ENCODE measurements around the gene MCAT. TPM values are rescaled to one million over a fixed set of nuclear protein-coding genes. Genes with fewer than 3 reads are reported as not detected.

The MCAT gene
- total RNA-seq, 3 donors from 2014 or later = 18.6 to 31.1 (median 26.2) TPM

DNA sequence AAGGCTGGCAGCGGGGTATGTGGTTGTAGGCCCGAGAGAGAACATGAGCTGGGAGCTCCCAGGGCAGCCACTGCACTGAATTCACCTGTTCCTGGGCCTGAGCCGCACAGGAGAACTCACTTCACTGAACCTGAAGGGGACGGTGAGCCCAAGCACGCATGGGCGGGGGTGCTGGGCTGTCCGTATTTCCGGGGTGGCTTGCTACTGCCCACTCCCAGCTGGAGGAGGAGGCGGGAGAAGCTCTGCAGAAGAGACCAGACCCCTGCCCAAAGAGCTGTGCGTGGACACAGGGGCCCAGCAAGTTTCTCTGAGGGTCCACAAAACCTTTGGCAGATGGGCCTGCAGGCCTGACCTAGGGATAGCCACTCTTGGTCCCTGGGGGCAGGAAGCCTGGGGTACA lies 38.9 kb upstream of the MCAT start:
- Histone ChIP-seq H3K36me3 (no peaks in the 10 kb centered on the region), H3K4me1 (no peaks in the 10 kb centered on the region), H3K27me3 (no peaks in the 10 kb centered on the region), H3K27ac (no peak overlapping the region), H3K9me3 (no peaks in the 10 kb centered on the region), H3K4me3 (no peak overlapping the region)
- intact Hi-C loops (cut with DNase I; ENCODE audit: low total_unique reads) = no loop called here
- TF ChIP-seq POLR2A (IDR thresholded peaks at IDR 0.05) (no peak), POLR2AphosphoS5 (IDR thresholded peaks at IDR 0.05) (no peak)
- TF ChIP-seq, protein P1, sequence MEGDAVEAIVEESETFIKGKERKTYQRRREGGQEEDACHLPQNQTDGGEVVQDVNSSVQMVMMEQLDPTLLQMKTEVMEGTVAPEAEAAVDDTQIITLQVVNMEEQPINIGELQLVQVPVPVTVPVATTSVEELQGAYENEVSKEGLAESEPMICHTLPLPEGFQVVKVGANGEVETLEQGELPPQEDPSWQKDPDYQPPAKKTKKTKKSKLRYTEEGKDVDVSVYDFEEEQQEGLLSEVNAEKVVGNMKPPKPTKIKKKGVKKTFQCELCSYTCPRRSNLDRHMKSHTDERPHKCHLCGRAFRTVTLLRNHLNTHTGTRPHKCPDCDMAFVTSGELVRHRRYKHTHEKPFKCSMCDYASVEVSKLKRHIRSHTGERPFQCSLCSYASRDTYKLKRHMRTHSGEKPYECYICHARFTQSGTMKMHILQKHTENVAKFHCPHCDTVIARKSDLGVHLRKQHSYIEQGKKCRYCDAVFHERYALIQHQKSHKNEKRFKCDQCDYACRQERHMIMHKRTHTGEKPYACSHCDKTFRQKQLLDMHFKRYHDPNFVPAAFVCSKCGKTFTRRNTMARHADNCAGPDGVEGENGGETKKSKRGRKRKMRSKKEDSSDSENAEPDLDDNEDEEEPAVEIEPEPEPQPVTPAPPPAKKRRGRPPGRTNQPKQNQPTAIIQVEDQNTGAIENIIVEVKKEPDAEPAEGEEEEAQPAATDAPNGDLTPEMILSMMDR (IDR thresholded peaks at IDR 0.05) = no peak
- no peak for DNase-seq (ENCODE audit: low spot score in 2 of 2)

DNA sequence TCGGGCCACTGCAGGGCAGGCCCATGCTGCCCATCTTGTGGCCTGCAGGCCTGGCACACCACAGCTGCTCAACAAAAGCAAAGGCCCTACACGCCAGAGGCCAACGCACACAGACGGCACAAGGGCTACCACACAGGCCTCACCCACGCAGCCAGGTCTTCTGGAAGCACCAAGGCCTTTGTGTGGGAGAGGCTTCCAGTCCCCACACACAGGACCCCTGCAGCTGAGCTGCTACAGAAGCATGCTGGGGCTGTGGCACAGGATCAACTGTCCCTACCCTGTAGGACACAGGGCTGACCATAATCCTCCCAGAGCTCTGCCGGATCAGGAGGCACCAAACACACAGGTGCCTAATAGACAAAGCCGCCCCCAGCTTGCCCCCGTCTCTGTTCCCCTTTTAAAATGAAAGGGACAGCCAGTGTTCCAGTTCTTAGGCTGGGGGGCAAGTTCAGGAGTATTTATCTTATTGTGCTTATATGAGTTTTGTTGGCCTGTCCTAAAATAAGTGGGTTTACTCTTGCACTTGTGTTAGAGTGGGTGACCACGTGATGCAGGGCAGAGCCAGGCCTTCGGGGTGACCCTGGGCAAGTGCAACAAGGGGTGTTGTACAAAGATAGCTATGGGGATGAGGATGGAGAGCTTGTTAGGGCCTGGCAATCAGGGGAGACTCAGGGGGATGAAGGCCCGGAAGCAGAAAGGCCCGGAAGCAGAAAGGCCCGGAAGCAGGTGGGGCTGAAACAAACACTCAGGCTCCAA lies 38.3 kb upstream of the MCAT start:
- Histone ChIP-seq H3K36me3 (no peaks in the 10 kb centered on the region), H3K27ac (no peak overlapping the region), H3K27me3 (no peaks in the 10 kb centered on the region), H3K4me1 (no peaks in the 10 kb centered on the region), H3K4me3 (no peak overlapping the region), H3K9me3 (no peaks in the 10 kb centered on the region)
- TF ChIP-seq POLR2A (IDR thresholded peaks at IDR 0.05) (no peak), POLR2AphosphoS5 (IDR thresholded peaks at IDR 0.05) (no peak)
- TF ChIP-seq, protein P1 (IDR thresholded peaks at IDR 0.05) = no peak
- intact Hi-C loops (cut with DNase I; ENCODE audit: low total_unique reads) = no loop called here
- no peak for DNase-seq (ENCODE audit: low spot score in 2 of 2)

DNA sequence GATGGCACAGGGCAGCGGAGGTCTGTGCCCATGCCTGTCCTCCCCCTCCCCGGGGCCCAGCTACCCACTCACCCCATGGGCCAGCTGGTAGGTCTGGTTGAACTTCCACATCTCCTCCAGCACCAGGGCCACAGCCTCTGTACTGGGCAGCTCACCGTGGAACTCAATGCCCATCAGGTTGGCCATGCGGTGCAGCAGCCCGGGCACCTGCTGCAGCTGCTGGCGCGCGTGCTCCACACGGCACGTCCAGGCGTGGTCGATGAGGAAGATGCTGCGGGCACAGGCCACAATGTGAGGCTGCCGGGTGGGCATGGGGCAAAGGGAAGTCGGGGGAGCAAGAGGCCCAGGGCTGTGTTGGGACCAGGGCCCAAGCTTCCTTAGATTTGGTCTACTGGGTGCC lies 37.5 kb upstream of the MCAT start:
- H3K9me3 ChIP-seq = no peaks in the 10 kb centered on the region
- intact Hi-C loops (cut with DNase I; ENCODE audit: low total_unique reads) = no loop called here
- no peak for TF ChIP-seq POLR2A (IDR thresholded peaks at IDR 0.05)
- TF ChIP-seq, protein P1 (IDR thresholded peaks at IDR 0.05) = no peak
- no peak for TF ChIP-seq POLR2AphosphoS5 (IDR thresholded peaks at IDR 0.05)
- no peak overlapping the region for H3K4me3 ChIP-seq
- no peaks in the 10 kb centered on the region for H3K4me1 ChIP-seq
- no peaks in the 10 kb centered on the region for H3K36me3 ChIP-seq
- H3K27ac ChIP-seq = no peak overlapping the region
- H3K27me3 ChIP-seq = no peaks in the 10 kb centered on the region
- no peak for DNase-seq (ENCODE audit: low spot score in 2 of 2)

DNA sequence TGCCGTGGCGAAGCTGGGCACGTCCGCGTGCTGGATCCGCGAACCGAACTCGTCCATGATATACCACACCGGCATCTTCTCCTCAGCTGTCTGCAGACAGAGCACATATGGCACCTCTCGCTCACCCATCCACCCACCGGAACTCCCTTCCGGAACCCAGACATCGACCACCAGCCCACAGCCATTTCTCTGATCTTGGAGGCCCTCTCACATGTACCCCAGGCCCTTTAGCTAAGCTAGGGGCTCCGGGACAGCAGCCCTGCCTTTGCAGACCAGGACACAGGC lies 36.7 kb upstream of the MCAT start:
- Histone ChIP-seq H3K27ac (no peak overlapping the region), H3K4me1 (no peaks in the 10 kb centered on the region), H3K27me3 (no peaks in the 10 kb centered on the region), H3K4me3 (no peak overlapping the region), H3K9me3 (no peaks in the 10 kb centered on the region), H3K36me3 (no peaks in the 10 kb centered on the region)
- no peak for TF ChIP-seq POLR2A (IDR thresholded peaks at IDR 0.05)
- TF ChIP-seq, protein P1 (IDR thresholded peaks at IDR 0.05) = no peak
- intact Hi-C loops (cut with DNase I; ENCODE audit: low total_unique reads) = no loop called here
- DNase-seq (ENCODE audit: low spot score in 2 of 2) = no peak

DNA sequence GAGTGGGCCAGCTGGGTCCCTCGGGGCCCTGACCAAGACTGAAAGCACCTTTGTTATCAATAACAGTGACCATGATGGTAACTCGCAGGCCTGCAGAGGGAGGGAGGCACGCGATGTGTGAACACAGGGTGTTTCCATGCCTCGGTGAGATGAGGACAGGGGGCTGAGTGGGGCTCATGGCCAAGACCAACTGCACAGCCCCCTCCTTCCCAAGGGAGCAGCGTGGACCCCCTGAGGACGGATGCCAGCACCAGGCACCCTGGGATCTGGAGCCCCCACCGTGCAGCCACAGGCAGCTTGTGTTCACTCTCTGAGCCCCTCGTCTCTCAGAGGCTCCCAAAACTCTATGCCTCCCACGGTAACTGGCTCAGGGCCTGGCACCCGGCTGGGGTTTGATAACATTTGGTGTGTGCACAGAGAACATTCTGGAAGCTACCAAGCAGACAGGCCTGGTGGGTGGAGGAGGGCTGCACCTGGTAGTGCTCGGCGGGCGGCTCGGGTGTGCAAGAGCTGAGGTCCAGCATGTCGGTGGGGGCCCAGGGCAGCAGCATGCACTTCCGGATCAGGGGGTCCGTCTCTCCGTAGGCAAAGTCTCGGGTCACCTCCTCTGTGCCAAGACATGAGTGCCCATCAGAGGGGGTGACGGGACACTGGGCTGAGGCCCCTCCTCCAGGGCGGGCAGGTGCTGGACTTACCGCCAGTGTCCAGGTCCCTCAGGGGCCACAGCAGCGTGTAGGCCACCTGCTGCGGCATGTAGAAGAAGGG lies 36.1 kb upstream of the MCAT start:
- Histone ChIP-seq H3K4me1 (no peaks in the 10 kb centered on the region), H3K36me3 (no peaks in the 10 kb centered on the region), H3K27me3 (no peaks in the 10 kb centered on the region), H3K27ac (no peak overlapping the region), H3K9me3 (no peaks in the 10 kb centered on the region), H3K4me3 (no peak overlapping the region)
- intact Hi-C loops (cut with DNase I; ENCODE audit: low total_unique reads) = no loop called here
- TF ChIP-seq POLR2AphosphoS5 (IDR thresholded peaks at IDR 0.05) (no peak), POLR2A (IDR thresholded peaks at IDR 0.05) (no peak)
- TF ChIP-seq, protein P1 (IDR thresholded peaks at IDR 0.05) = no peak
- DNase-seq (ENCODE audit: low spot score in 2 of 2) = no peak

Measured in breast epithelium (tissue), 4 donors.